GM12872 (cell line): Measurements from ENCODE around the gene THOC5.

ENCODE experiments used
- TF ChIP-seq, protein P1 (sequence below): IDR thresholded peaks from 3 replicates; pipeline ENCODE4 v1.5.1; 2011; ENCODE audit warnings: low read depth, mild to moderate bottlenecking, low read length, moderate library complexity; ENCODE audit not compliant: insufficient read depth

THOC5 gene

DNA sequence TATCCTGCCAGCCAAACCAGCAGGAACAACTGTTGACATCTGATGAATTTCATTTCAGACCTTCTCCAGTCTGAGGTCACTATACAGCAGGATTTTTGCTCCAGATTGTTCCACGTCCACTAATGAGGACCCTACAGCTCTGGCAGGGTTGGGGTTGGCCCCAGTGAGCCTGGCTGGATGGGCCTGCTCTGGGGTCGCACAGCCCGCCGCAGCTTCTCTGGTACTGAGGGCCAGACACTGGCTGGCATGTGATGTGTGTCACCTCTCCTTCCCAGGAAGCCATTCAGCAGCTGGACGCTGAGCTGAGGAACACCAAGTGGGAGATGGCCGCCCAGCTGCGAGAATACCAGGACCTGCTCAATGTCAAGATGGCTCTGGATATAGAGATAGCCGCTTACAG, 68.1 kb downstream of the THOC5 start:
- TF ChIP-seq, protein P1, sequence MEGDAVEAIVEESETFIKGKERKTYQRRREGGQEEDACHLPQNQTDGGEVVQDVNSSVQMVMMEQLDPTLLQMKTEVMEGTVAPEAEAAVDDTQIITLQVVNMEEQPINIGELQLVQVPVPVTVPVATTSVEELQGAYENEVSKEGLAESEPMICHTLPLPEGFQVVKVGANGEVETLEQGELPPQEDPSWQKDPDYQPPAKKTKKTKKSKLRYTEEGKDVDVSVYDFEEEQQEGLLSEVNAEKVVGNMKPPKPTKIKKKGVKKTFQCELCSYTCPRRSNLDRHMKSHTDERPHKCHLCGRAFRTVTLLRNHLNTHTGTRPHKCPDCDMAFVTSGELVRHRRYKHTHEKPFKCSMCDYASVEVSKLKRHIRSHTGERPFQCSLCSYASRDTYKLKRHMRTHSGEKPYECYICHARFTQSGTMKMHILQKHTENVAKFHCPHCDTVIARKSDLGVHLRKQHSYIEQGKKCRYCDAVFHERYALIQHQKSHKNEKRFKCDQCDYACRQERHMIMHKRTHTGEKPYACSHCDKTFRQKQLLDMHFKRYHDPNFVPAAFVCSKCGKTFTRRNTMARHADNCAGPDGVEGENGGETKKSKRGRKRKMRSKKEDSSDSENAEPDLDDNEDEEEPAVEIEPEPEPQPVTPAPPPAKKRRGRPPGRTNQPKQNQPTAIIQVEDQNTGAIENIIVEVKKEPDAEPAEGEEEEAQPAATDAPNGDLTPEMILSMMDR = no peak

DNA sequence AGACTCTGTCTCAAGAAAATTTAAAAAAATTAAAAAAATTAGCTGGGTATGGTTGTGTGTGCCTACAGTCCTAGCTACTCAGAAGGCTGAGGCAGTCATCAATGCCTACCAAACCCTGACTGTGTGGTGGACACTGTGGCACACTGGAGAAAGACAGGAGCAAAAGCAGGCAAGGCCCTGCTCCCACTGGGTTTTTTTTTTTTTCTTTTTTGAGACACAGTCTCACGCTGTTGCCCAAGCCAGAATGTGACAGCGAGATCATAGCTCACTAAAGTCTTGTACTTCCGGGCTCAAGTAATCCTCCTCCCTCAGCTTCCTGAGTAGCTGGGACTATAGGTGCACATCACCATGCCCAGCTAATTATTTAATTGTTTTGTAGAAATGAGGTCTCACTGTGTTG, 68.9 kb downstream of the THOC5 start:
- TF ChIP-seq, protein P1 = no peak

DNA sequence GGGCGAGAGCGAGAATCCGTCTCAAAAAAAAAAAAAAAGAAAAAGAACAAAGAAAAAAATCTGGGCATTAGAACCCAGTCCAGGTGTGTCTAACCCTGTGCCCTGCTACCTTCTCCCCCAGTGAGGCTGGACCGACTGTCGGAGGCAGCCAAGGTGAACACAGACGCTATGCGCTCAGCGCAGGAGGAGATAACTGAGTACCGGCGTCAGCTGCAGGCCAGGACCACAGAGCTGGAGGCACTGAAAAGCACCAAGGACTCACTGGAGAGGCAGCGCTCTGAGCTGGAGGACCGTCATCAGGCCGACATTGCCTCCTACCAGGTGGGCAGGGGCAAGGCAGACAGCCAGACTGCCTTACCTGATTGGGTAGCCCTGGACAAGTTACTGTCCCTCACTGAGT, 70.3 kb downstream of the THOC5 start:
- TF ChIP-seq, protein P1 = no peak

DNA sequence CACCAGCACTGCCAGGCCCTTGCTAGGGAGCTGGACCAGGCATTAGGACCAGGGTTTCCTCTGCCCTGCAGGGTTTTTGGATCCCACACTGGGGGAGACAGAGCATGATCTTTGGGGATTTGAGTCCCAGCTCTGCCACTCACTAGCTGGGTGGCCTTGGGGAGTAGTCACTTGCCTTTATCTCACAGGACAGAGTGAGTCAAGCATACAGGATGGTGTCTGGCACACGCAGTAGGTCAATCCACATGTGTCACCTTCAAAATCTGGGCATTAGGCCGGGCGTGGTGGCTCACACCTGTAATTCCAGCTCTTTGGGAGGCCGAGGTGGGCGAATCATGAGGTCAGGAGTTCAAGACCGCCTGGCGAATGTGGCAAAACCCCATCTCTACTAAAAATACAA, 70.8 kb downstream of the THOC5 start:
- TF ChIP-seq, protein P1 = no peak

DNA sequence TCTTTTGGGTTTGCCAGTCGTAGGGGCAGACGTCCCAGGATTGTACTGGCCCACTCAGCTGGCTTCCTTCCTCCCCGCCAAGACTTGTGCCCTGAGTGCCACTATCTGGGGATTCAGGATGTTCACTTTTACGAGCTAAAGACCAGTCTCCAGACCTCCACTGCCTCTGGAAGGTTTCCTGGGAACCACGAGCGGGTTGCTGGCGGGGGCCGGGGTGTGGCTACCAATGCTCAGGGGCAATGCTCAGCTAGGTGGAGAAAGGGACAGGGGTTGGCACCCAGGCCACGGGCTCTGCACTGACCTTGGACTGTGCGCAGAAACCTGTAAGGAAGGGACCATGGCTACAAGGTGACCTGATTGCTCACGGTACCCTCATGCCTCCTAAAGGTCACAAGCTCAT, 71.3 kb downstream of the THOC5 start:
- TF ChIP-seq, protein P1 = no peak

DNA sequence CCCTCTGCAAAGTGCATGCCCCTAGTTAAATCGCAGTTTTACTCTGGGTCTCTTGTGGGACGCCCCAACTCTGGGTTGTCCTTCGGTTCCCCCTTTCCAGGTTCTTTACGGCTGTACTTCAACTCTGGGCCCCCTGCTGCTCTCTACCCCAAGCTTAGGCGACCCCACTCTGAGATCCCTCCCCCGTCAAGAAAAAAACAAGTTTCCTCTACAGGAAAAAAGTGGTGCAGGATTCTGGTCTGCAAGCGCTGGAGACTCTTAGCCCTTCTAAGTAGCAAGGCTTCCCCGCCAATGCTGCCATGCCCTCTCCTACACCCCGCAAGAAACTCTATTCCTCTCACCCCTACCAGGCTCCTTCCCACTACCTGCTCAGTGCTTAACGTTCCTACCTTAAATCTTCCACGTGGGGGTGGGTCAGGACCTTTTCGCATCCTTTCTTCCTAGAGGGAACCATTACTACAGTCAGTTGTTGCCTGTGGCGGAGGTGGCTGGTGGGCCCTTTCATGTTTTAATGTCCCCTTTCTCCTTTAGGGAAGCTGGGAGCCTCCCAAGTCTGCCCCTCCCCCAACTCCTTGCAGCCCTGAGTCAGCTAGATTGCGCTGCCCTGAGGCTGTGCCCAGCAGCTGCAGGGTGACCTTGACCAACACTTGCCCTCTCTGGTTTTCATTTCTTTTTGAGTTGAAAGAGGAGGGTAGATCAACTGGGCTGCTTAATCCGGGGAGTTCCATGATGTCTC, 72.1 kb downstream of the THOC5 start:
- TF ChIP-seq, protein P1 = no peak

DNA sequence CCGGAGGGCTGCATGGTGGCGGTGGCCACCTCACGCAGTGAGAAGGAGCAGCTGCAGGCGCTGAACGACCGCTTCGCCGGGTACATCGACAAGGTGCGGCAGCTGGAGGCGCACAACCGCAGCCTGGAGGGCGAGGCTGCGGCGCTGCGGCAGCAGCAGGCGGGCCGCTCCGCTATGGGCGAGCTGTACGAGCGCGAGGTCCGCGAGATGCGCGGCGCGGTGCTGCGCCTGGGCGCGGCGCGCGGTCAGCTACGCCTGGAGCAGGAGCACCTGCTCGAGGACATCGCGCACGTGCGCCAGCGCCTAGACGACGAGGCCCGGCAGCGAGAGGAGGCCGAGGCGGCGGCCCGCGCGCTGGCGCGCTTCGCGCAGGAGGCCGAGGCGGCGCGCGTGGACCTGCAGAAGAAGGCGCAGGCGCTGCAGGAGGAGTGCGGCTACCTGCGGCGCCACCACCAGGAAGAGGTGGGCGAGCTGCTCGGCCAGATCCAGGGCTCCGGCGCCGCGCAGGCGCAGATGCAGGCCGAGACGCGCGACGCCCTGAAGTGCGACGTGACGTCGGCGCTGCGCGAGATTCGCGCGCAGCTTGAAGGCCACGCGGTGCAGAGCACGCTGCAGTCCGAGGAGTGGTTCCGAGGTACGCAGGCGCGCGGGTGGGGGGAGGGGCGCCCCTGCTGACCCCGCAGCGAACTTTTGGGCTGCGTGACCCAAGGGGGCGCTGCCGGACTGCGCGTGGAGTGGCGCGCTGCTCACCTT, 72.9 kb downstream of the THOC5 start:
- TF ChIP-seq, protein P1 = no peak
